Gastrocnemius medialis (tissue), 4 donors: ENCODE data around the gene DYNC2I2. TPM values are rescaled to one million over a fixed set of nuclear protein-coding genes. Genes with fewer than 3 reads are reported as not detected.
"Not testable (repeated sequence)": the region's sequence is repeated elsewhere in the genome, so short reads cannot be mapped to it uniquely, and the experiment has no call there.

ENCODE experiments used
- ATAC-seq, 2 donors: fragments of 150-250 bp; one replicate each; pipeline ENCODE4 v1.9.1; 2016
- DNase-seq, 2 donors: peaks; one replicate each; pipeline ENCODE4 v3.0.0-alpha.2; 2019
- H3K27ac ChIP-seq, 4 donors: fragments of 200-600 bp; sonication (generic); 1 replicate in 1 of 4; 2 replicates in 3 of 4; pipeline ENCODE4 v1.5.1; 2016 to 2018; ENCODE audit warnings: mild to moderate bottlenecking in 2 of 4, moderate library complexity in 1 of 4
- H3K27me3 ChIP-seq, 3 donors: fragments of 200-600 bp; sonication (generic) in 2 of 3; 1 replicate in 1 of 3; 2 replicates in 2 of 3; pipeline versions ENCODE4 v1.5.1 to v1.6.0; 2016 to 2019; ENCODE audit warnings: mild to moderate bottlenecking in 1 of 3, moderate library complexity in 1 of 3
- H3K36me3 ChIP-seq, 2 donors: fragments of 200-600 bp; sonication (generic) in 1 of 2; one replicate each; pipeline ENCODE4 v1.5.1; 2017 to 2018
- H3K4me1 ChIP-seq, 2 donors: fragments of 200-600 bp; sonication (generic) in 1 of 2; one replicate each; pipeline ENCODE4 v1.5.1; 2016 to 2017; ENCODE audit warnings: mild to moderate bottlenecking in 2 of 2
- H3K4me3 ChIP-seq, 4 donors: fragments of 200-600 bp; sonication (generic) in 3 of 4; 1 replicate in 1 of 4; 2 replicates in 3 of 4; pipeline ENCODE4 v1.5.1; 2016 to 2019; ENCODE audit warnings: mild to moderate bottlenecking in 2 of 4
- H3K9me3 ChIP-seq, 3 donors: fragments of 200-600 bp; sonication (generic) in 2 of 3; 1 replicate in 1 of 3; 2 replicates in 2 of 3; pipeline ENCODE4 v1.5.1; 2016 to 2019
- POLR2A ChIP-seq, 2 donors: fragments of 450-650 bp; IDR thresholded peaks; one replicate each; pipeline ENCODE4 v1.6.1; 2017; ENCODE audit warnings: antibody characterized with exemption in 2 of 2, mild to moderate bottlenecking in 2 of 2, moderate library complexity in 2 of 2
- in situ Hi-C, 4 donors: fragments of 200-750 bp; cut with MboI; loops; one replicate each; pipeline versions ENCODE4 v1.15.0 to v1.8.0; 2017; ENCODE audit warnings: low sequenced_read_pairs in 4 of 4
- intact Hi-C: fragments of 100-400 bp; cut with DNase I; formaldehyde crosslinking; loops from one replicate; pipeline ENCODE4 v1.15.1; 2023; ENCODE audit warnings: low total_unique reads
- total RNA-seq, 4 donors: library from RNA; depleted of rRNA; stranded (reverse); fragments of >200 nt; gene quantifications; one replicate each; pipeline versions ENCODE4 v1.1.0 to v1.2.3, GENCODE V29; 2016
- TF ChIP-seq, protein P1 (sequence below), 5 experiments: fragments of 450-650 bp in 3 of 5; fragments of 200-600 bp in 2 of 5; sonication (generic) in 2 of 5; IDR thresholded peaks in 4 of 5; conservative IDR thresholded peaks in 1 of 5; 1 replicate in 4 of 5; 2 replicates in 1 of 5; pipeline ENCODE4 v1.5.1; 2016 to 2019; ENCODE audit warnings: antibody characterized with exemption in 5 of 5, mild to moderate bottlenecking in 3 of 5, moderate library complexity in 3 of 5

DYNC2I2 gene
- total RNA-seq, 4 donors from 2014 or later = 11.4 to 29.1 (median 21.1) TPM

DNA sequence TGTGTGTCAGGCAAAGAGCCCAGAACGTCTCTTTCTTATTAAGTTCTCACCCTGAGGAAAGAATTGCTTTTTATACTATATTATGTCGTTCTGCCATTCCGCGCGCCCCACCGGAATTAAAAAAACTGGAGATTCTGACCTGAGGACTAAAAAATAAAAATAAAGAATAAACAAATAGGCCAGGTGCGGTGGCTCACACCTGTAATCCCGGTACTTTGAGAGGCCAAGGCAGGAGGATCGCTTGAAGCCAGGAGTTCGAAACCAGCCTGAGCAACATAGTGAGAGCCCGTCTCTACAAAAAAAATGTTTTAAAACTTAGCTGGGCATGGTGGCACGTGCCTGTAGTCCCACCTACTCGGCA, 677 bp upstream of the DYNC2I2 start:
- TF ChIP-seq, protein P1, sequence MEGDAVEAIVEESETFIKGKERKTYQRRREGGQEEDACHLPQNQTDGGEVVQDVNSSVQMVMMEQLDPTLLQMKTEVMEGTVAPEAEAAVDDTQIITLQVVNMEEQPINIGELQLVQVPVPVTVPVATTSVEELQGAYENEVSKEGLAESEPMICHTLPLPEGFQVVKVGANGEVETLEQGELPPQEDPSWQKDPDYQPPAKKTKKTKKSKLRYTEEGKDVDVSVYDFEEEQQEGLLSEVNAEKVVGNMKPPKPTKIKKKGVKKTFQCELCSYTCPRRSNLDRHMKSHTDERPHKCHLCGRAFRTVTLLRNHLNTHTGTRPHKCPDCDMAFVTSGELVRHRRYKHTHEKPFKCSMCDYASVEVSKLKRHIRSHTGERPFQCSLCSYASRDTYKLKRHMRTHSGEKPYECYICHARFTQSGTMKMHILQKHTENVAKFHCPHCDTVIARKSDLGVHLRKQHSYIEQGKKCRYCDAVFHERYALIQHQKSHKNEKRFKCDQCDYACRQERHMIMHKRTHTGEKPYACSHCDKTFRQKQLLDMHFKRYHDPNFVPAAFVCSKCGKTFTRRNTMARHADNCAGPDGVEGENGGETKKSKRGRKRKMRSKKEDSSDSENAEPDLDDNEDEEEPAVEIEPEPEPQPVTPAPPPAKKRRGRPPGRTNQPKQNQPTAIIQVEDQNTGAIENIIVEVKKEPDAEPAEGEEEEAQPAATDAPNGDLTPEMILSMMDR (IDR thresholded peaks at IDR 0.05 in 4 of 5, conservative IDR thresholded peaks at IDR 0.05 in 1 of 5) = no peak
- no peak for TF ChIP-seq POLR2A (IDR thresholded peaks at IDR 0.05)
- ATAC-seq = no peak
- H3K4me3 ChIP-seq = peak overlapping the region; percentile 48 to 83 (median 71)
- intact Hi-C loops = loop anchor here (2.0 kb wide), 2 partner anchors 23 to 49 kb away; no protein-coding TSS in a partner anchor
- H3K4me1 ChIP-seq = no peaks in the 10 kb centered on the region
- in situ Hi-C loops = no loop called here
- peak overlapping the region; percentile 92 to 100 (median 94) for H3K27ac ChIP-seq
- DNase-seq = no peak
- no peaks in the 10 kb centered on the region for H3K9me3 ChIP-seq
- H3K36me3 ChIP-seq = no peaks in the 10 kb centered on the region
- no peaks in the 10 kb centered on the region for H3K27me3 ChIP-seq

DNA sequence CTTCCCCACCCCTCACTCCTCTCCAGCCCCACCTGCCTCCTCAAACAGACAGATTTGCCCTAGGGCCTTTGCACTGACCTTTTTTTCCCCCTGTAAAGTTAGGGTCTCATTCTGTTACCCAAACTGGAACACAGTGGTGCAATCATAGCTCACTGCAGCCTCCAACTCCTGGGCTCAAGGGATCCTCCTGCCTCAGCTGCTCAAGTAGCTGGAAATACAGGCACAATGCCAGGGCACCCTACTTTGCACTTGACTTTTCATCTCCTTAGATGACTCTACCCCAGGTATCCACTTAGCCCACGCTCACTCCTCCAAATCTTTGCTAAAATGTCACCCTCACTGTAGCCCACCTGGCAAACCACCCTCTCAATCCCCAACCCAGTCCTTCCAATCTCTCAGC, 2.2 kb downstream of the DYNC2I2 start:
- Histone ChIP-seq H3K4me1 (no peaks in the 10 kb centered on the region), H3K36me3 (no peaks in the 10 kb centered on the region), H3K4me3 (no peak overlapping the region), H3K27ac (no peak overlapping the region), H3K9me3 (no peaks in the 10 kb centered on the region), H3K27me3 (no peaks in the 10 kb centered on the region)
- TF ChIP-seq, protein P1 (IDR thresholded peaks at IDR 0.05 in 4 of 5, conservative IDR thresholded peaks at IDR 0.05 in 1 of 5) = no peak
- TF ChIP-seq POLR2A (IDR thresholded peaks at IDR 0.05) = no peak
- DNase-seq (no peak), ATAC-seq (no peak)
- in situ Hi-C loops (no loop called here), intact Hi-C loops (no loop called here)

DNA sequence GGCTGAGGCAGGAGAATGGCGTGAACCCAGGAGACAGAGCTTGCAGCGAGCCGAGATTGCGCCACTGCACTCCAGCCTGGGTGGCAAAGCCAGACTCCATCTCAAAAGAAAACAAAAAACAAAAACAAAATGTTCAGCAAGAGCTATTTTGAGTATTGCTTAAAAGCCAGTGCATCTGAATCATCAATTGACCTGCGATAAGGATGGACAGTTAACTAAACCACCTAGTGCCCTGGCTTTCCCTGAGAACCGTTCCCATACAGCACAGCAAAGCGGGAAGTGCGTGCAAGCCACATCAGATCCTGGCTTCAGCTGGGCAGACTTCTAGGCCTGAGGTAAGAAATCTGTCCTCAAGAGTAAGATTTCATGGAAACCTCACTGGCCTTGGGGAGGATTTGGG, 2.7 kb downstream of the DYNC2I2 start:
- Histone ChIP-seq H3K9me3 (no peaks in the 10 kb centered on the region), H3K4me3 (no peak overlapping the region), H3K36me3 (no peaks in the 10 kb centered on the region), H3K27ac (no peak overlapping the region), H3K27me3 (no peaks in the 10 kb centered on the region), H3K4me1 (no peaks in the 10 kb centered on the region)
- ATAC-seq (no peak), DNase-seq (no peak)
- in situ Hi-C loops (no loop called here), intact Hi-C loops (no loop called here)
- TF ChIP-seq POLR2A (IDR thresholded peaks at IDR 0.05) = no peak
- TF ChIP-seq, protein P1 (IDR thresholded peaks at IDR 0.05 in 4 of 5, conservative IDR thresholded peaks at IDR 0.05 in 1 of 5) = no peak

DNA sequence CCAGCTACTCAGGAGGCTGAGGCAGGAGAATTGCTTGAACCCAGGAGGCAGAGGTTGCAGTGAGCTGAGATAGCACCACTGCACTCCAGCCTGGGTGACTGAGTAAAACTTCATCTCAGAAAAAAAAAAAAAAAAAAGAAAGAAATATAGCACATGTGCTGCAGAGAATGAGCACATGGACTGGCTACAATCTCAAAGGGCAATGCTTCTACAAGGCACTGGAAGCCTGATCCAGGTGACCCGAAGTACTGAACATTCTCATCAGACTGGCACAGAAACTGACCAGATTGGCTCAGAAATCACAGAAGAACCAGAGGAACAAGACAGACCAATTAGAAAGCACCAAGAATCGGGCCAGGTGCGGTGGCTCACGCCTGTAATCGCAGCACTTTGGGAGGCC, 4.8 kb downstream of the DYNC2I2 start:
- Histone ChIP-seq H3K4me3 (no peak overlapping the region), H3K4me1 (no peaks in the 10 kb centered on the region), H3K36me3 (no peaks in the 10 kb centered on the region), H3K9me3 (no peaks in the 10 kb centered on the region), H3K27ac (no peak overlapping the region), H3K27me3 (no peaks in the 10 kb centered on the region)
- ATAC-seq (no peak), DNase-seq (no peak)
- TF ChIP-seq, protein P1 (IDR thresholded peaks at IDR 0.05 in 4 of 5, conservative IDR thresholded peaks at IDR 0.05 in 1 of 5) = no peak
- TF ChIP-seq POLR2A (IDR thresholded peaks at IDR 0.05) = no peak
- intact Hi-C loops (no loop called here), in situ Hi-C loops (no loop called here)

DNA sequence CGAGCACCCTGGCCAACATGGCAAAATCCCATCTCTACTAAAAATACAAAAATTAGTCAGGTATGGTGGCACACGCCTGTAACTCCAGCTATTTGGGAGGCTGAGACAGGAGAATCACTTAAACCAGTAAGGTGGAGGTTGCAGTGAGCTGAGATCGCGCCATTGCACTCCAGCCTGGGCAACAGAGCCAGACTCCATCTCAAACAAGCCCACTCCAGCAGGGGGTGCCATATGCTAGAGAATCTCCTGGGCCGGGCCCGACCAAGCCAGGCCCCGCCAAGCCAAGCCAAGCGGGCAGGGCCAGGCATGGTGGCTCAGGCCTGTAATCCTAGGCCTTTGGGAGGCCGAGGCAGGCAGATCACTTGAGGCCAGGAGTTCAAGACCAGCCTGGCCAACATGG, 8.4 kb downstream of the DYNC2I2 start:
- DNase-seq, in situ Hi-C loops, H3K4me1 ChIP-seq, H3K27ac ChIP-seq, ATAC-seq, intact Hi-C loops, H3K4me3 ChIP-seq, H3K36me3 ChIP-seq, H3K27me3 ChIP-seq, H3K9me3 ChIP-seq: not testable (repeated sequence)
